OCI-LY7 (cell line): ENCODE measurements around the gene ZFYVE26. TPM values are rescaled to one million over a fixed set of nuclear protein-coding genes. Genes with fewer than 3 reads are reported as not detected.

Experiments used
- BruUV-seq: library from RNA; stranded (reverse); fragments of 400-500 nt; replicated peaks from 2 replicates; lab custom pipeline; 2021; lab: Mats Ljungman, UMichigan
- CTCF ChIA-PET: fragments of 300-600 bp; sonication (Branson Sonifier 250); formaldehyde crosslinking; loops from one replicate; lab custom pipeline; 2022; ENCODE audit warnings: antibody characterized with exemption; ENCODE audit not compliant: unreplicated experiment; lab: Charles Lee
- POLR2A ChIA-PET: fragments of 300-600 bp; sonication (Branson Sonifier 250); formaldehyde crosslinking; loops from one replicate; lab custom pipeline; 2022; ENCODE audit warnings: antibody characterized with exemption; lab: Charles Lee
- DNase-seq: peaks from one replicate; pipeline ENCODE4 v3.0.0-alpha.2; 2015; ENCODE audit warnings: low spot score
- H2AFZ ChIP-seq: fragments of 200-600 bp; sonication (generic), shearing (Covaris generic); 2 replicates; pipeline ENCODE4 v1.6.1; 2014; ENCODE audit warnings: mild to moderate bottlenecking, antibody characterized with exemption, low read length, moderate library complexity
- H3K27ac ChIP-seq: fragments of 200-600 bp; sonication (generic); 2 replicates; pipeline ENCODE4 v1.5.1; 2014; ENCODE audit warnings: mixed run types, low read depth, mild to moderate bottlenecking, moderate library complexity, low read length, inconsistent platforms; ENCODE audit not compliant: poor library complexity, severe bottlenecking
- H3K36me3 ChIP-seq: fragments of 200-600 bp; sonication (generic); 2 replicates; pipeline ENCODE4 v1.6.1; 2014; ENCODE audit warnings: mild to moderate bottlenecking, antibody characterized with exemption, low read length, moderate library complexity, mixed read lengths; ENCODE audit not compliant: insufficient read depth
- H3K4me1 ChIP-seq: fragments of 200-600 bp; sonication (generic); 2 replicates; pipeline ENCODE4 v1.5.1; 2014; ENCODE audit warnings: mild to moderate bottlenecking, low read length; ENCODE audit not compliant: insufficient read depth, poor library complexity, severe bottlenecking
- H3K4me2 ChIP-seq: fragments of 200-600 bp; sonication (generic); 2 replicates; pipeline ENCODE4 v1.6.1; 2014; ENCODE audit warnings: mild to moderate bottlenecking, low read length
- H3K4me3 ChIP-seq: fragments of 200-600 bp; sonication (generic); 2 replicates; pipeline ENCODE4 v1.5.1; 2014; ENCODE audit warnings: mild to moderate bottlenecking, low read depth, low read length; ENCODE audit not compliant: poor library complexity, severe bottlenecking
- H3K79me2 ChIP-seq: fragments of 200-600 bp; sonication (generic); 2 replicates; pipeline ENCODE4 v1.6.1; 2016; ENCODE audit warnings: low read depth, mild to moderate bottlenecking, low read length, moderate library complexity, mixed read lengths; ENCODE audit not compliant: insufficient read depth
- H3K9me2 ChIP-seq: fragments of 200-600 bp; sonication (generic); 2 replicates; pipeline ENCODE4 v1.6.1; 2016; ENCODE audit warnings: mild to moderate bottlenecking, low read length, mixed read lengths; ENCODE audit not compliant: insufficient read depth
- H3K9me3 ChIP-seq: fragments of 200-600 bp; sonication (generic); 2 replicates; pipeline ENCODE4 v1.6.1; 2014; ENCODE audit warnings: mild to moderate bottlenecking, mixed run types, low read length, mixed read lengths
- H4K20me1 ChIP-seq: fragments of 200-600 bp; sonication (generic); 2 replicates; pipeline ENCODE4 v1.6.1; 2014; ENCODE audit warnings: mild to moderate bottlenecking, antibody characterized with exemption, low read length, moderate library complexity, mixed read lengths; ENCODE audit not compliant: insufficient read depth
- EZH2phosphoT487 ChIP-seq: fragments of 200-600 bp; sonication (generic); IDR thresholded peaks from 2 replicates; pipeline ENCODE4 v1.6.1; 2018; ENCODE audit warnings: low read depth, borderline replicate concordance, mild to moderate bottlenecking, mixed run types, antibody characterized with exemption, low read length, moderate library complexity, mixed read lengths
- intact Hi-C: fragments of 100-400 bp; cut with micrococcal nuclease; formaldehyde crosslinking; loops from one replicate; pipeline ENCODE4 v1.10.0; 2022; ENCODE audit not compliant: unreplicated experiment
- total RNA-seq, 2 experiments: library from RNA; depleted of rRNA in 1 of 2; stranded (reverse); fragments of >200 nt in 1 of 2; shearing (Covaris generic) in 1 of 2; gene quantifications; 2 replicates each; pipeline ENCODE4 v1.2.3, GENCODE V29; 2014 to 2022
- TF ChIP-seq, protein P1 (sequence below): fragments of 200-600 bp; sonication (generic); conservative IDR thresholded peaks from 2 replicates; pipeline ENCODE4 v1.5.1; 2014; ENCODE audit warnings: mild to moderate bottlenecking, antibody characterized with exemption, low read length, moderate library complexity, mixed read lengths

Gene ZFYVE26
- total RNA-seq, 2 experiments from 2014 or later: 12.0 to 22.8 TPM

DNA sequence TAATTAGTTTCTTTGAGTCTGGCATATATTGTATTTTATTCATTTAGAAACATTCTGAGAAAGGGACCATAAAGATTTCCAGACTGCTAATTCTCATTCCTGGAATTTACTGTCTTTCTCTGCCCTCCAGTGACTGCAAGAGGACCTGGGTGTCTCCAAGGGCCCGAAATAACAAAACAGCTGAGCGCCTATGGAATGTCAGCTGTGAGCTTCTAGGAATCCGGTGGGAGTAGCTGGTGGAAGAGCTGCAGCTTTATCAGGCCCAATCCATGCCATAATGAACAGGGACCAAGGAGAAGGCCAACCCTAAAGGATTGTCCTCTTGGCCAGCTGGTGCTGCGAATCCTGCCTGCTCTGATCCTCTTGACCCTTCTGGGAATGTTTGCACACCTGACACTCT lies 82.8 kb downstream of the ZFYVE26 start:
- H3K9me3 ChIP-seq: no peaks in the 10 kb centered on the region
- no peaks in the 10 kb centered on the region for H3K36me3 ChIP-seq
- H3K79me2 ChIP-seq: no peaks in the 10 kb centered on the region
- H3K4me3 ChIP-seq: no peak overlapping the region
- no peak overlapping the region for H2AFZ ChIP-seq
- H3K27ac ChIP-seq: no peak overlapping the region
- intact Hi-C loops: no loop called here
- no peaks in the 10 kb centered on the region for H3K9me2 ChIP-seq
- no peak overlapping the region for H3K4me2 ChIP-seq
- ChIA-PET CTCF (no interaction called here), POLR2A (no interaction called here)
- no peak for DNase-seq
- BruUV-seq: no TSS peak
- no peaks in the 10 kb centered on the region for H4K20me1 ChIP-seq
- no peak for TF ChIP-seq EZH2phosphoT487
- TF ChIP-seq, protein P1, sequence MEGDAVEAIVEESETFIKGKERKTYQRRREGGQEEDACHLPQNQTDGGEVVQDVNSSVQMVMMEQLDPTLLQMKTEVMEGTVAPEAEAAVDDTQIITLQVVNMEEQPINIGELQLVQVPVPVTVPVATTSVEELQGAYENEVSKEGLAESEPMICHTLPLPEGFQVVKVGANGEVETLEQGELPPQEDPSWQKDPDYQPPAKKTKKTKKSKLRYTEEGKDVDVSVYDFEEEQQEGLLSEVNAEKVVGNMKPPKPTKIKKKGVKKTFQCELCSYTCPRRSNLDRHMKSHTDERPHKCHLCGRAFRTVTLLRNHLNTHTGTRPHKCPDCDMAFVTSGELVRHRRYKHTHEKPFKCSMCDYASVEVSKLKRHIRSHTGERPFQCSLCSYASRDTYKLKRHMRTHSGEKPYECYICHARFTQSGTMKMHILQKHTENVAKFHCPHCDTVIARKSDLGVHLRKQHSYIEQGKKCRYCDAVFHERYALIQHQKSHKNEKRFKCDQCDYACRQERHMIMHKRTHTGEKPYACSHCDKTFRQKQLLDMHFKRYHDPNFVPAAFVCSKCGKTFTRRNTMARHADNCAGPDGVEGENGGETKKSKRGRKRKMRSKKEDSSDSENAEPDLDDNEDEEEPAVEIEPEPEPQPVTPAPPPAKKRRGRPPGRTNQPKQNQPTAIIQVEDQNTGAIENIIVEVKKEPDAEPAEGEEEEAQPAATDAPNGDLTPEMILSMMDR: no peak
- H3K4me1 ChIP-seq: no peaks in the 10 kb centered on the region

DNA sequence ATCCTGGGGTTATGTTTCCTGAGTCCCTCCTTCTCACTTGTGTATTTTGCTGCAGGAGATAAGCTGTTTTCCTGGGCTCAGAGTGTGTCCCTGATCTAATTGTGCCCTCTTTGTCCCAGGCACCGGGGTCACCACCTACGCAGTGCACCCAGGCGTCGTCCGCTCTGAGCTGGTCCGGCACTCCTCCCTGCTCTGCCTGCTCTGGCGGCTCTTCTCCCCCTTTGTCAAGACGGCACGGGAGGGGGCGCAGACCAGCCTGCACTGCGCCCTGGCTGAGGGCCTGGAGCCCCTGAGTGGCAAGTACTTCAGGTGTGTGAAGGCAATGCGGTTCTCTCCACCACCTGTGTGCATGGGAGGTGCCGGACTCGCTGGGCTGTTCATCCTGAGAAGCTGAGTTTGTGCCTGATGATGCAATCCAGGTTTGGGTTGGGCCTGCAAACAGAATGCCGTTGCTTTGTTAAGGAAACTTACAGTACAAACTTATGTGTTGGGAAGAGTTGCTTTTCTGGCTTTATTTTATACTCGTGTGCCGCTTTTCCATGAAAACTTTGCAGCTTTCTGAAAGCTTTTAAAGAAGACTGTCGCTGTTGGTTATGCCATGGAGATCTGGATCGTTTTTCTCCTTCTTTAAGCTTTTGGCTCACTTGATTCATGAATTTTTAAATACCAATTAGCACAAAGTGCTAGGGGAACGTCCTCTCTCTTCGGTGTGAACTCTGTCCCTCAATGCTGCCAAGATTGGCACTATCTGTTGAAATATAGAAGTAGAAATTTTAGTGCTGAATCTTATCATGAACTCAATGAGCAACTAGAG lies 87.1 kb downstream of the ZFYVE26 start:
- Histone ChIP-seq H3K36me3 (no peaks in the 10 kb centered on the region), H3K4me1 (no peaks in the 10 kb centered on the region), H3K79me2 (no peaks in the 10 kb centered on the region), H3K9me2 (no peaks in the 10 kb centered on the region), H4K20me1 (no peaks in the 10 kb centered on the region), H3K9me3 (no peaks in the 10 kb centered on the region), H3K27ac (no peak overlapping the region), H3K4me2 (no peak overlapping the region), H2AFZ (no peak overlapping the region), H3K4me3 (no peak overlapping the region)
- TF ChIP-seq, protein P1: no peak
- ChIA-PET POLR2A (interaction anchor here (0.6 kb wide), 2 partner anchors 58 to 154 kb away, joined by 4 to 5 read pairs; no protein-coding TSS in a partner anchor), CTCF (no interaction called here)
- no peak for DNase-seq
- intact Hi-C loops: no loop called here
- no TSS peak for BruUV-seq

DNA sequence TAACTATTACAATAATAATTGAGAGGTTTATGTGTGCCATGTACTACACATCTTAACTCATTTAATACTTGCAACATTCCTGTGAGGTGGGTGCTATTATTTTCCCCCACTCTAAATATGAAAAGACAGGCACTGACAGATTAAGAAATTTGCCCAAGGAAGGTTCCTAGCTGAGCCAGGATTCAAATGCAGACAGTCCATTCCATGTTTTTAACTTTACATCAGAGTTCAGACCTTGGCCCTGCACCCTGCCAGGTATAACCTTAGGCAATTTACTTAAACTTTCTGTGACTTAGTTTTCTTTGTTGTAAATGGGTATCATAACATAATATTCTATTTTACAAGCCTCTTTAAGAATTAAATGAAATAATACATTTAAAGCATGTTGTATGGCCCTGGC lies 88.1 kb downstream of the ZFYVE26 start:
- Histone ChIP-seq H3K4me2 (no peak overlapping the region), H3K79me2 (no peaks in the 10 kb centered on the region), H3K4me1 (no peaks in the 10 kb centered on the region), H3K36me3 (no peaks in the 10 kb centered on the region), H3K9me3 (no peaks in the 10 kb centered on the region), H3K27ac (no peak overlapping the region), H3K4me3 (no peak overlapping the region), H3K9me2 (no peaks in the 10 kb centered on the region), H2AFZ (no peak overlapping the region), H4K20me1 (no peaks in the 10 kb centered on the region)
- BruUV-seq: no TSS peak
- ChIA-PET CTCF (no interaction called here), POLR2A (no interaction called here)
- intact Hi-C loops: no loop called here
- DNase-seq: no peak
- TF ChIP-seq EZH2phosphoT487: no peak
- TF ChIP-seq, protein P1: no peak
